Endodermal cell (in vitro differentiated cells): ENCODE measurements around the gene IFITM1. TPM values are rescaled to one million over a fixed set of nuclear protein-coding genes. Genes with fewer than 3 reads are reported as not detected.
A peak's percentile ranks its signal among the peaks of the same experiment; 100 is the strongest.

Experiments used
- DNase-seq: peaks from one replicate; pipeline ENCODE4 v3.0.0-alpha.2; 2017
- H3K27ac ChIP-seq: 2 replicates; pipeline ENCODE4 v1.5.1; 2013; ENCODE audit warnings: mild to moderate bottlenecking, low read depth, low read length, moderate library complexity
- H3K27me3 ChIP-seq: 2 replicates; pipeline ENCODE4 v1.6.1; 2013; ENCODE audit warnings: mild to moderate bottlenecking, low read length, moderate library complexity; ENCODE audit not compliant: insufficient read depth, control insufficient read depth, poor library complexity, severe bottlenecking
- H3K36me3 ChIP-seq: 2 replicates; pipeline ENCODE4 v1.7.0; 2013; ENCODE audit warnings: mild to moderate bottlenecking, low read length, moderate library complexity; ENCODE audit not compliant: control insufficient read depth, insufficient read depth
- H3K4me1 ChIP-seq: one replicate; pipeline ENCODE4 v1.7.0; 2013; ENCODE audit warnings: low read length; ENCODE audit not compliant: control insufficient read depth, insufficient read depth
- H3K4me3 ChIP-seq: 2 replicates; pipeline ENCODE4 v1.5.1; 2013; ENCODE audit warnings: mild to moderate bottlenecking, low read length, moderate library complexity
- H3K9ac ChIP-seq: 2 replicates; pipeline ENCODE4 v1.6.1; 2013; ENCODE audit warnings: mild to moderate bottlenecking, low read length, moderate library complexity; ENCODE audit not compliant: poor library complexity, severe bottlenecking; ENCODE audit errors: extremely low read depth
- H3K9me3 ChIP-seq: 2 replicates; pipeline ENCODE4 v1.6.1; 2013; ENCODE audit warnings: mild to moderate bottlenecking, low read length, moderate library complexity; ENCODE audit not compliant: control insufficient read depth
- H3K27ac Mint-ChIP-seq: 2 replicates; pipeline ENCODE4 v1.8.0; 2020; ENCODE audit warnings: mixed read lengths
- H3K27me3 Mint-ChIP-seq: 2 replicates; pipeline ENCODE4 v1.8.0; 2021; ENCODE audit warnings: mild to moderate bottlenecking, mixed read lengths; ENCODE audit not compliant: insufficient read depth
- H3K36me3 Mint-ChIP-seq: 2 replicates; pipeline ENCODE4 v1.8.0; 2020; ENCODE audit warnings: low read depth, mixed read lengths
- H3K4me1 Mint-ChIP-seq: 2 replicates; pipeline ENCODE4 v1.8.0; 2020; ENCODE audit warnings: mixed read lengths
- H3K4me3 Mint-ChIP-seq: 2 replicates; pipeline ENCODE4 v1.8.0; 2020; ENCODE audit warnings: mild to moderate bottlenecking, moderate library complexity, mixed read lengths
- H3K9me3 Mint-ChIP-seq: 2 replicates; pipeline ENCODE4 v1.8.0; 2020; ENCODE audit warnings: mild to moderate bottlenecking, mixed read lengths
- WGBS, 2 experiments: methylation state at CpG; one replicate each; pipeline versions ENCODE4 v1.1.5 to v1.1.7; 2013; ENCODE audit warnings: missing lambda C conversion rate in 2 of 2, mixed read lengths in 1 of 2; ENCODE audit not compliant: insufficient coverage in 1 of 2, insufficient read length in 1 of 2; 5-methylcytosine and 5-hydroxymethylcytosine counted together
- total RNA-seq, 2 donors: library from RNA; stranded (reverse); fragmentation: NEBNext Ultra II Directional in 1 of 2; extraction: Animal tissue kit (Norgen Biotek cat#: 25700) in 1 of 2; gene quantifications; 2 replicates in 1 of 2; 3 replicates in 1 of 2; pipeline ENCODE4 v1.2.1, GENCODE V29; 2021
- TF ChIP-seq, protein P1 (sequence below): fragments of 200-600 bp; sonication (generic); conservative IDR thresholded peaks from 2 replicates; pipeline ENCODE4 v1.5.0; 2021; ENCODE audit warnings: antibody characterized with exemption, mild to moderate bottlenecking

IFITM1 gene
- total RNA-seq, 2 donors from 2014 or later: 211 to 558 TPM

DNA sequence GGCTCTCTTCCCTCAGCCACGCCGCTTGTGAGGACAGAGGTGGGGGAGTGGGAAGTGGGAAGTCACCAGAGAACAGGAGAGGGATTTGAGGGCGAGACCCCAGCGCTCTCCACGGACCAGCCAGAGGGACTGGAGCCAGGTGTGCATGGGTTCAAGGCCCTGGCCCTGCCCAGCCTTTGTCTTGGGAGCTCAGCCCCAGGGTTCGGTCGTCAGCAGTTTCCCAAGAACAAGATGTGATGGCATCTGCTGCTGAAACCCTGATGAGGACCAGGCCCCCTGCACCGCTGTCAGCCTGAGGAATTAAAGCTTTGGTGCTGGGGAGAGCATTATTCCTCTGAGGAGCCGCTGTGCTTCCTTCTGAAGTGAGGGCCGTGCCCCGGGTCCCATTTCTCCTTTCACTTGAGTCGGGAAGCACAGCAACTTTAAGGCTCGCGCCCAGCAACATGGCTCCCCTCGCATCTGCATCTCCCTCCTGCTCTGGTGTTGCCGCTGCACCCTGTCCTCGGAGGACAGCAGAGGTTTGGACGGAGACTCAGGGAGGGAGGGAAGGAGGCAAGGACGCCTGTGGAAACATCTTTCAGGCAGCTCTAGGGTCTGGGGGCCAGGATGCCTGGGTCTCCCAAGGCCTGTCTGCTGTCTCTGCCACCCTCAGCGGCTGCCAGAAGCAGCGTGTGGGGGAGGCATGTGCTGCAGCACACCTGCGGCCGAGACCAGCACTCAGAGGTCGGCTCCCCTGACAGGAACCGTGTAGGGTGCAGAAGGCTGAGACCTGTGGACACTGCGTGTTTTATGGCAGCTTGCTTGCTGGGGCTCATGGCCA, 18.3 kb upstream of the IFITM1 start:
- no peak overlapping the region for H3K27ac Mint-ChIP-seq
- DNase-seq: peak; percentile 44
- no peak overlapping the region for H3K4me3 Mint-ChIP-seq

DNA sequence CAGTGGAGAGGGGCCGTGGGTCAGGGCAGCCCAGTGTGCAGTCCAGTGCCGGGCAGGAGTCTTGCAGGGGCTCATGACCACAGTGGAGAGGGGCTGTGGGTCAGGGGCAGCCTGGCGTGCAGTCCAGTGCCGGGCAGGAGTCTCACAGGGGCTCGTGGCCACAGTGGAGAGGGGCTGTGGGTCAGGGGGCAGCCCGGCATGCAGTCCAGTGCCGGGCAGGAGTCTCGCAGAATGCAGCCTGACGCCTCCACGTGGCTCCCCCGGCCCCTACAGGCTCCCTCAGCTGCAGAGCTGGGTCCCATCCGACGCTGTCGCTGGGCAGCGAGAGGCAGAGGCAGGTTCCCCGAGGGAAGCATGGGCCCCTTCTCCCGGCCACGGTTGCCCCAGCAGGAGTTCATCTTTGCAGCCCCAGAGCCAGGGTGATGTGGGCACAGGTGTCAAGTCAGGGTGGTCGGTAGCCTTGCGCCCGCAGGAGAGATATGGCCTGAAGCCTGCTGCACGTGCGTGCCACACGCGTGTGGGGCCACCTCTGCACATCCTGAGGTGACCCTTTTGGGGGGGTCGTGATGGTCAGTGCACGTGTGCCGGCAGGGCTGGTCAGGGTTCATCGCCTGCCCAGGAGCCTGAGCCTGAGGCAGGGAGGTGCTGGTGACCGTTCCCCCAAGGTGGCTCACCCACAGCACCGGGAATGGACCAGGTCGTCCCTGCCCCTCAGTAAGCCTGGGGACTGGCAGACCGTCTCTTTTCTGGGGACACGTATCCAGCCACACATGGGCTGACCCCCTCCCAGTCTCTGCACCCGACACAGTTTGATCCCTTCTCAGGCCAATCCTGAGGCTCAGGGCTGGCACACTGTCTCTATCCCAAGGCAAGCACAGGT, 17.4 kb upstream of the IFITM1 start:
- Mint-ChIP-seq H3K36me3 (peaks cover 8% of the 10 kb centered on the region), H3K27me3 (no peaks in the 10 kb centered on the region), H3K4me3 (no peak overlapping the region), H3K9me3 (no peaks in the 10 kb centered on the region), H3K4me1 (peaks cover 18% of the 10 kb centered on the region), H3K27ac (no peak overlapping the region)
- Histone ChIP-seq H3K4me3 (no peak overlapping the region), H3K9ac (no peak overlapping the region), H3K4me1 (peaks cover 5% of the 10 kb centered on the region), H3K36me3 (peaks cover 6% of the 10 kb centered on the region), H3K9me3 (no peaks in the 10 kb centered on the region), H3K27ac (no peak overlapping the region), H3K27me3 (no peaks in the 10 kb centered on the region)
- TF ChIP-seq, protein P1, sequence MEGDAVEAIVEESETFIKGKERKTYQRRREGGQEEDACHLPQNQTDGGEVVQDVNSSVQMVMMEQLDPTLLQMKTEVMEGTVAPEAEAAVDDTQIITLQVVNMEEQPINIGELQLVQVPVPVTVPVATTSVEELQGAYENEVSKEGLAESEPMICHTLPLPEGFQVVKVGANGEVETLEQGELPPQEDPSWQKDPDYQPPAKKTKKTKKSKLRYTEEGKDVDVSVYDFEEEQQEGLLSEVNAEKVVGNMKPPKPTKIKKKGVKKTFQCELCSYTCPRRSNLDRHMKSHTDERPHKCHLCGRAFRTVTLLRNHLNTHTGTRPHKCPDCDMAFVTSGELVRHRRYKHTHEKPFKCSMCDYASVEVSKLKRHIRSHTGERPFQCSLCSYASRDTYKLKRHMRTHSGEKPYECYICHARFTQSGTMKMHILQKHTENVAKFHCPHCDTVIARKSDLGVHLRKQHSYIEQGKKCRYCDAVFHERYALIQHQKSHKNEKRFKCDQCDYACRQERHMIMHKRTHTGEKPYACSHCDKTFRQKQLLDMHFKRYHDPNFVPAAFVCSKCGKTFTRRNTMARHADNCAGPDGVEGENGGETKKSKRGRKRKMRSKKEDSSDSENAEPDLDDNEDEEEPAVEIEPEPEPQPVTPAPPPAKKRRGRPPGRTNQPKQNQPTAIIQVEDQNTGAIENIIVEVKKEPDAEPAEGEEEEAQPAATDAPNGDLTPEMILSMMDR: no peak
- 88 to 95% methylated on average over 13 to 35 of the region's 35 CpGs for WGBS, 2 experiments
- DNase-seq: peak; percentile 39

More for the DNA sequence above, 18.3 kb upstream of the IFITM1 start:
- WGBS, 2 experiments: 90 to 94% methylated on average over 20 to 26 of the region's 26 CpGs
- no peaks in the 10 kb centered on the region for H3K9me3 Mint-ChIP-seq
- TF ChIP-seq, protein P1: no peak
- peaks cover 16% of the 10 kb centered on the region for H3K4me1 Mint-ChIP-seq
- Histone ChIP-seq H3K9me3 (no peaks in the 10 kb centered on the region), H3K27me3 (no peaks in the 10 kb centered on the region), H3K27ac (no peak overlapping the region), H3K4me1 (peaks cover 5% of the 10 kb centered on the region), H3K36me3 (peaks cover 6% of the 10 kb centered on the region), H3K4me3 (no peak overlapping the region), H3K9ac (no peak overlapping the region)
- H3K36me3 Mint-ChIP-seq: peaks cover 15% of the 10 kb centered on the region
- no peaks in the 10 kb centered on the region for H3K27me3 Mint-ChIP-seq

DNA sequence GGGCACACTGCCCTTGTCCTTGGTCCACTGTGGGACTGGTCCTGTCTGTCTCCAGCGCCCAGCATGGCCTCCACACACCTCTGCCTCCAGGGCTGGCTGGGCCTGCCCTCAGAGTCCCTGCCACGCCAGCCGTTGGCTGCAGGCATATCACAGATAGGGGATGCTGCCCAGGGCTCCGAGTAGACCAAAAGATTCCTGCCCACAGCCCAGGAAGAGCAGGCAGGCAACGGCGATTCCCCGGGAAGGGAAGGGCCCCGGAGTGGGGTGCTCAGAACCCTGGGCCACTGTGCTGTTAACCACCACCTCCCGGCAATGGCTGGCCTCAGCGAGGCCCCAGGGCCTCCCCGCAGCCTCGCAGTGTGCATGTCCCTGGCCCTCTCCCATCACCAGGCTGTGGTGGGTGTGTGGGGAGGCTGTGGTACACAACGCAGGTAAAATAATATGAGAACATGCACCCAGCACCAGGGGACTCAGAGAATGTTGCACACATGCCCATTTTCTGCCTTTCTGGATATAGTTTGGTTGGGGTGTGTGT, 16.7 kb upstream of the IFITM1 start:
- H3K4me1 ChIP-seq: peaks cover 5% of the 10 kb centered on the region
- Mint-ChIP-seq H3K4me1 (peaks cover 18% of the 10 kb centered on the region), H3K27me3 (no peaks in the 10 kb centered on the region), H3K4me3 (no peak overlapping the region), H3K36me3 (peaks cover 6% of the 10 kb centered on the region), H3K9me3 (no peaks in the 10 kb centered on the region), H3K27ac (peak overlapping the region; percentile 69)
- no peak overlapping the region for H3K27ac ChIP-seq
- no peaks in the 10 kb centered on the region for H3K9me3 ChIP-seq
- no peak overlapping the region for H3K4me3 ChIP-seq
- TF ChIP-seq, protein P1: no peak
- peak; percentile 35 for DNase-seq
- H3K36me3 ChIP-seq: peaks cover 6% of the 10 kb centered on the region
- no peak overlapping the region for H3K9ac ChIP-seq
- H3K27me3 ChIP-seq: no peaks in the 10 kb centered on the region
- 91 to 94% methylated on average over 6 to 13 of the region's 13 CpGs for WGBS, 2 experiments
